IPS-18a (cell line): Measurements from ENCODE around the gene CHSY1.

Source experiments
- H3K27ac ChIP-seq: one replicate; pipeline ENCODE4 v1.5.1; 2013; ENCODE audit warnings: low read length
- H3K27me3 ChIP-seq: one replicate; pipeline ENCODE4 v1.6.1; 2013; ENCODE audit warnings: mild to moderate bottlenecking, low read length; ENCODE audit not compliant: control insufficient read depth, insufficient read depth
- H3K36me3 ChIP-seq: one replicate; pipeline ENCODE4 v1.6.1; 2013; ENCODE audit warnings: low read depth, low read length; ENCODE audit not compliant: control insufficient read depth
- H3K4me1 ChIP-seq: one replicate; pipeline ENCODE4 v1.6.1; 2013; ENCODE audit warnings: low read depth, low read length; ENCODE audit not compliant: control insufficient read depth
- H3K4me3 ChIP-seq: one replicate; pipeline ENCODE4 v1.5.1; 2013; ENCODE audit warnings: low read length
- H3K9ac ChIP-seq: one replicate; pipeline ENCODE4 v1.6.1; 2013; ENCODE audit warnings: mild to moderate bottlenecking, low read length, moderate library complexity
- H3K9me3 ChIP-seq: one replicate; pipeline ENCODE4 v1.6.1; 2013; ENCODE audit warnings: low read depth, low read length; ENCODE audit not compliant: control insufficient read depth

The CHSY1 gene

GRCh38 chr15:101159096-101159935, 92.5 kb downstream of the CHSY1 start:
- H3K4me1 ChIP-seq = no peaks in the 10 kb centered on the region
- no peak overlapping the region for H3K4me3 ChIP-seq
- no peak overlapping the region for H3K27ac ChIP-seq

GRCh38 chr15:101158166-101159095, 93.4 kb downstream of the CHSY1 start:
- H3K27ac ChIP-seq = no peak overlapping the region
- H3K36me3 ChIP-seq = no peaks in the 10 kb centered on the region
- H3K4me3 ChIP-seq = no peak overlapping the region
- H3K4me1 ChIP-seq = no peaks in the 10 kb centered on the region
- H3K9ac ChIP-seq = no peak overlapping the region
- H3K27me3 ChIP-seq = no peaks in the 10 kb centered on the region
- H3K9me3 ChIP-seq = no peaks in the 10 kb centered on the region

More at GRCh38 chr15:101159096-101159935, 92.5 kb downstream of the CHSY1 start:
- Histone ChIP-seq H3K27me3 (no peaks in the 10 kb centered on the region), H3K36me3 (no peaks in the 10 kb centered on the region), H3K9ac (no peak overlapping the region), H3K9me3 (no peaks in the 10 kb centered on the region)

- Histone ChIP-seq H3K36me3 (no peaks in the 10 kb centered on the region), H3K9ac (no peak overlapping the region), H3K4me3 (no peak overlapping the region), H3K27ac (no peak overlapping the region), H3K4me1 (no peaks in the 10 kb centered on the region), H3K27me3 (no peaks in the 10 kb centered on the region), H3K9me3 (no peaks in the 10 kb centered on the region)
Observed at GRCh38 chr15:101157721-101158120, 94.1 kb downstream of the CHSY1 start.

- Histone ChIP-seq H3K9me3 (no peaks in the 10 kb centered on the region), H3K9ac (no peak overlapping the region), H3K27ac (no peak overlapping the region), H3K36me3 (no peaks in the 10 kb centered on the region), H3K27me3 (no peaks in the 10 kb centered on the region), H3K4me3 (no peak overlapping the region), H3K4me1 (no peaks in the 10 kb centered on the region)
Observed at GRCh38 chr15:101156509-101157159, 95.2 kb downstream of the CHSY1 start.

- H3K9ac ChIP-seq = no peak overlapping the region
- H3K27me3 ChIP-seq = no peaks in the 10 kb centered on the region
- H3K4me3 ChIP-seq = no peak overlapping the region
Observed at GRCh38 chr15:101156061-101156460, 95.8 kb downstream of the CHSY1 start.

GRCh38 chr15:101153801-101154656, 97.8 kb downstream of the CHSY1 start:
- Histone ChIP-seq H3K4me1 (no peaks in the 10 kb centered on the region), H3K9ac (no peak overlapping the region), H3K27me3 (no peaks in the 10 kb centered on the region)

More at GRCh38 chr15:101156061-101156460, 95.8 kb downstream of the CHSY1 start:
- no peaks in the 10 kb centered on the region for H3K9me3 ChIP-seq
- no peak overlapping the region for H3K27ac ChIP-seq
- H3K4me1 ChIP-seq = no peaks in the 10 kb centered on the region
- no peaks in the 10 kb centered on the region for H3K36me3 ChIP-seq

GRCh38 chr15:101152914-101153313, 98.9 kb downstream of the CHSY1 start:
- H3K9ac ChIP-seq = no peak overlapping the region
- no peaks in the 10 kb centered on the region for H3K27me3 ChIP-seq
- H3K9me3 ChIP-seq = no peaks in the 10 kb centered on the region
- no peak overlapping the region for H3K4me3 ChIP-seq
- H3K36me3 ChIP-seq = no peaks in the 10 kb centered on the region
- H3K4me1 ChIP-seq = no peaks in the 10 kb centered on the region
- no peak overlapping the region for H3K27ac ChIP-seq

More at GRCh38 chr15:101153801-101154656, 97.8 kb downstream of the CHSY1 start:
- no peaks in the 10 kb centered on the region for H3K36me3 ChIP-seq
- no peaks in the 10 kb centered on the region for H3K9me3 ChIP-seq
- no peak overlapping the region for H3K4me3 ChIP-seq
- no peak overlapping the region for H3K27ac ChIP-seq

GRCh38 chr15:101151288-101151687, 100.6 kb downstream of the CHSY1 start:
- Histone ChIP-seq H3K27ac (no peak overlapping the region), H3K9ac (no peak overlapping the region), H3K4me1 (no peaks in the 10 kb centered on the region)

GRCh38 chr15:101150723-101151040, 101.2 kb downstream of the CHSY1 start:
- H3K4me3 ChIP-seq = no peak overlapping the region
- no peaks in the 10 kb centered on the region for H3K36me3 ChIP-seq
- H3K9me3 ChIP-seq = no peaks in the 10 kb centered on the region
- H3K4me1 ChIP-seq = no peaks in the 10 kb centered on the region
- H3K9ac ChIP-seq = no peak overlapping the region
- no peak overlapping the region for H3K27ac ChIP-seq
- H3K27me3 ChIP-seq = no peaks in the 10 kb centered on the region

More at GRCh38 chr15:101151288-101151687, 100.6 kb downstream of the CHSY1 start:
- H3K36me3 ChIP-seq = no peaks in the 10 kb centered on the region
- H3K4me3 ChIP-seq = no peak overlapping the region
- no peaks in the 10 kb centered on the region for H3K9me3 ChIP-seq
- H3K27me3 ChIP-seq = no peaks in the 10 kb centered on the region

- Histone ChIP-seq H3K9me3 (no peaks in the 10 kb centered on the region), H3K9ac (no peak overlapping the region), H3K4me3 (no peak overlapping the region), H3K27me3 (no peaks in the 10 kb centered on the region), H3K27ac (no peak overlapping the region), H3K4me1 (no peaks in the 10 kb centered on the region), H3K36me3 (no peaks in the 10 kb centered on the region)
Observed at GRCh38 chr15:101149864-101150722, 101.8 kb downstream of the CHSY1 start.
